Fibroblast of mammary gland (primary cell): ENCODE data around the gene ACER2.
A peak's percentile ranks its signal among the peaks of the same experiment; 100 is the strongest.
"Not testable (repeated sequence)": the region's sequence is repeated elsewhere in the genome, so short reads cannot be mapped to it uniquely, and the experiment has no call there.

ENCODE experiments used
- DNase-seq: peaks from one replicate; pipeline ENCODE4 v3.0.0-alpha.2; 2010; ENCODE audit warnings: low read depth
- H3K4me3 ChIP-seq: 2 replicates; pipeline ENCODE4 v1.5.1; 2011; ENCODE audit warnings: low read depth, mild to moderate bottlenecking, low read length, moderate library complexity; ENCODE audit not compliant: control insufficient read depth
- CTCF ChIP-seq: conservative IDR thresholded peaks from 2 replicates; pipeline ENCODE4 v1.5.1; 2011; ENCODE audit warnings: low read depth, low read length, inconsistent platforms; ENCODE audit not compliant: control insufficient read depth, insufficient read depth

Gene ACER2

GRCh38 chr9:19376931-19377330 is 31.9 kb upstream of the ACER2 start:
- no peak for DNase-seq
- no peak for TF ChIP-seq CTCF
- H3K4me3 ChIP-seq: peak overlapping the region; percentile 93

GRCh38 chr9:19378164-19378563 is 30.6 kb upstream of the ACER2 start:
- no peak for TF ChIP-seq CTCF

GRCh38 chr9:19378647-19379046 is 30.2 kb upstream of the ACER2 start:
- TF ChIP-seq CTCF: no peak
- peak overlapping the region; percentile 93 for H3K4me3 ChIP-seq
- DNase-seq: no peak

More at GRCh38 chr9:19378164-19378563, 30.6 kb upstream of the ACER2 start:
- peak overlapping the region; percentile 93 for H3K4me3 ChIP-seq
- DNase-seq: peak; percentile 27

GRCh38 chr9:19379283-19379682 is 29.5 kb upstream of the ACER2 start:
- TF ChIP-seq CTCF: no peak
- no peak for DNase-seq
- peak overlapping the region; percentile 93 for H3K4me3 ChIP-seq

- H3K4me3 ChIP-seq: peak overlapping the region; percentile 93
- DNase-seq: peak; percentile 19
- TF ChIP-seq CTCF: no peak
Observed at GRCh38 chr9:19379697-19380046, 29.1 kb upstream of the ACER2 start.

GRCh38 chr9:19380826-19381075 is 28.1 kb upstream of the ACER2 start:
- no peak for DNase-seq
- H3K4me3 ChIP-seq: peak overlapping the region; percentile 93
- TF ChIP-seq CTCF: no peak

GRCh38 chr9:19381656-19382055 is 27.2 kb upstream of the ACER2 start:
- no peak for TF ChIP-seq CTCF
- DNase-seq: peak; percentile 29
- H3K4me3 ChIP-seq: no peak overlapping the region

- DNase-seq, H3K4me3 ChIP-seq: not testable (repeated sequence)
Observed at GRCh38 chr9:19385212-19385611, 23.6 kb upstream of the ACER2 start.
